ENCODE measurements around the gene GRIK4.

GRIK4 gene

DNA sequence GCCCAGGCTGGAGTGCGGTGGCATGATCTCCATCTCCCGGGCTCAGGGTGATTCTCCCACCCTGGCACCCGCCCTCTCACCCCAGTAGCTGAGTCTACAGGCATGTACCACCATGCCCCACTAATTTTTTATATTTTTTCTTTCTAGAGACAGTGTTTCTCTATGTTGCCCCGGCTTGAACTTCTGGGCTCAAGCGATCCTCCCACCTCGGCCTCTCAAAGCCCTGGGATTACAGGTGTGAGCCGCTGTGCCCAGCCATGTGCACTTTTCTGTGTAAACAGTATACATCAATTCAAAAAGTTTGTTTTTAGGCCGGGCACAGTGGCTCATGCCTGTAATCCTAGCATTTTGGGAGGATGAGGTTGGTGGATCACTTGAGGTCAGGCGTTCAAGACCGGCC is 14.7 kb downstream of the GRIK4 start:
- DNase-seq (ENCODE audit: low read depth): no peak

- DNase-seq (ENCODE audit: low read depth): no peak
These were observed 15.7 kb downstream of the GRIK4 start for GRCh38 chr11:120527111-120527761.

- no peak for DNase-seq (ENCODE audit: low read depth)
These were observed 17.2 kb downstream of the GRIK4 start for GRCh38 chr11:120528749-120529148.

DNA sequence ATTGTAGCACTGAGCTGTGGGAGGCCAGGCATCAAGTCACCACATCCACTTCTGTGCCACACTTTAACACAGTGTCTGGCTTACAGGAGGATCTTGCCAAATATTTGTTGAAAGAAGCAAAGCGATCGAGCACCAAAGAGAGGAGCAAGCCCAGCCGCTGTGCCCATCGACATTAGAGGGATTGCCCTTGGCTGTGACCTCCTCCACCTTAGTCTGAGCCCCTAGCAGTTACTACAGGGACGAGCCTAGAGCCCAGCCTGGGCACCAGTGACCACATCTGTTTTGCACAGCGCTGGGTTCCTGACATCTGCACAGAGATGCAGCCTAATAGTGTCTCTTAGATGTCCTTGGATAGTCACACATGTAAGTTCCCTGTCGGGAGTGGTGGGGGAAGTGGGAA is 17.7 kb downstream of the GRIK4 start:
- DNase-seq (ENCODE audit: low read depth): no peak

- DNase-seq (ENCODE audit: low read depth): no peak
These were observed 18.4 kb downstream of the GRIK4 start for GRCh38 chr11:120529911-120530310.

- DNase-seq (ENCODE audit: low read depth): no peak
These were observed 20.7 kb downstream of the GRIK4 start for GRCh38 chr11:120532082-120532831.

GRCh38 chr11:120532832-120533196 is 21.3 kb downstream of the GRIK4 start:
- no peak for DNase-seq (ENCODE audit: low read depth)

- no peak for DNase-seq (ENCODE audit: low read depth)
These were observed 24.7 kb downstream of the GRIK4 start for GRCh38 chr11:120536091-120536796.

- DNase-seq (ENCODE audit: low read depth): no peak
These were observed 25.2 kb downstream of the GRIK4 start for GRCh38 chr11:120536797-120537169.

GRCh38 chr11:120537996-120538395 is 26.4 kb downstream of the GRIK4 start:
- DNase-seq (ENCODE audit: low read depth): no peak

GRCh38 chr11:120538707-120539106 is 27.2 kb downstream of the GRIK4 start:
- DNase-seq (ENCODE audit: low read depth): no peak

DNA sequence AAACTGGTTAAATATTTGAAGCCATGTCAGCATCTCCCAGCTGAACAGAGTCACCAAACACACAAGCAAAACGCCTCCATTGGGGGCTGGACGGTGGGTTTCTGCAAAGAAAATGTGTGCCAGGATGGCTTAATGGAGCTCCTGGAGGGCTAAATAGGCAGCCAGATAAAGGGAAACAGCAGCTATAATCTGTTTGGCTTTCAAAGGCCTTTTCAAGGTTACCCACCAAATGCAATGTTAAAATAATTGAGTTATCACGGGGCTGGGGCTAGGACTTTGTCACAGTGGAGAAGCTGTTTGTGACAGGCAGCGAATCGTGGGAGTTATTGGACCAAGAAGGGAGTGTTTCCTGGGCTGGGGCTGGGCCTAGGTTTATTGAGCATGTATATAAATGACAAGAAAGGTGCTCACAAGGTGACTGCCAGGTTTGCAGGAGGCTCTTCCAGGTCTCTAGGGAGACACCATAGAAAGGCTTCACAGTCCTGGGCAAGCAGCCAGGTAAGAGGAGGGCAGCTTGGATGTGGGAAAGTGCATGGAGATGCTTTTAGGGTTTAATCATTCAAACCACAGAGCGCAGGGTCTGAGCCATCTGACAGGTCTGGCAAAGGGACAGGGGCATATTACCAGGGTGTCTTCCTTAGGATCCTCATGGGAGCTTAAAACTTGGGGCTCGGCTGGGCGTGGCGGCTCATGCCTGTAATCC is 28.3 kb downstream of the GRIK4 start:
- no peak for DNase-seq (ENCODE audit: low read depth)

GRCh38 chr11:120540744-120541465 is 29.4 kb downstream of the GRIK4 start:
- DNase-seq (ENCODE audit: low read depth): no peak

DNA sequence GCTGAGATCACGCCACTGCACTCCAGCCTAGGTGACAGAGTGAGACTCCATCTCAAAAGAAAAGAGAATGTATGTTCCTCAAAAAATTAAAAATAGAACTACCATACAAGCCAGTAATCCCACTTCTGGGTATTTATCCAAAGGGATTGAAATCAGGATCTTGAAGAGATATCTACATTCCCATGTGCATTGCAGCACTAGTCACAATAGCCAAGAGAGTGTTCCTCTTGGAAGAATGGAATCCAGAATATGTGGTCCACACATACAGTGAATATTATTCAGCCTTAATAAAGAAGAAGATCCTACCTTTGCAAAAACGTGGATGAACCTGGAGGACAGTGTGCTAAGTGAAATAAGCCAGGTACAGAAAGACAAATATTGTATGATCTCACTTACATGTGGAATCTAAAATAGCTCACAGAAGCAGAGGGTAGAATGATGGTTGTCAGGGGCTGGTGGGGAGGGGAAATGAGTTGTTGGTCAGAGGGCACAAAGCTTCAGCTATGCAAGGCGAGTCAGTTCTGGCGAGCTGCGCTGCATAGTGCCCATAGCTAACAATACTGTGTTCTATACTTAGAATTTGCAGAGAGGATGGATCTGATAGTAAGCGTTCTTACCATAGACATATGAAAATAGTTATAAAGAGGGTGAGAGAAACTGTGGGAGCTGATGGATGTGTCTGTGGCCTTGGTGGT is 32.1 kb downstream of the GRIK4 start:
- DNase-seq (ENCODE audit: low read depth): no peak

DNA sequence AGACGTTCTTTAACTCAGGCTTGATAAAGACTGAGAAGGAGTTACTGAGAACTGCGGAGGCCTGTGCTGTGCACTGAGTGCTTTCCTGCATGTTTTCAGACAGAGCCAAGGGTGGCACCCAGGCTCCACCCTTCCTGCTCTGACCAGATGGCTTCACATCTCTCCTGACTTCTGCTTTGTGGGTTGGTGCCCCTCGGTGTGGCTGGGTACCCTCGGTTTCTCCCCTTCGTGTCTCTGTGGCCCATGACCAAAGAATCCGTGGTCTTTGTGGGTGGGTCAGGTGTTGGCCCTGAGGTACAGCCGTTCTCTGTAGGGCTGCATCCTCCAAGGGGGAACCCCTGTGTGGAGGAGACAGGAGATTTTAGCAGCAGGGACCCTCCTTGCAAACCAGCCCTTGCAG is 34.3 kb downstream of the GRIK4 start:
- DNase-seq (ENCODE audit: low read depth): no peak

DNA sequence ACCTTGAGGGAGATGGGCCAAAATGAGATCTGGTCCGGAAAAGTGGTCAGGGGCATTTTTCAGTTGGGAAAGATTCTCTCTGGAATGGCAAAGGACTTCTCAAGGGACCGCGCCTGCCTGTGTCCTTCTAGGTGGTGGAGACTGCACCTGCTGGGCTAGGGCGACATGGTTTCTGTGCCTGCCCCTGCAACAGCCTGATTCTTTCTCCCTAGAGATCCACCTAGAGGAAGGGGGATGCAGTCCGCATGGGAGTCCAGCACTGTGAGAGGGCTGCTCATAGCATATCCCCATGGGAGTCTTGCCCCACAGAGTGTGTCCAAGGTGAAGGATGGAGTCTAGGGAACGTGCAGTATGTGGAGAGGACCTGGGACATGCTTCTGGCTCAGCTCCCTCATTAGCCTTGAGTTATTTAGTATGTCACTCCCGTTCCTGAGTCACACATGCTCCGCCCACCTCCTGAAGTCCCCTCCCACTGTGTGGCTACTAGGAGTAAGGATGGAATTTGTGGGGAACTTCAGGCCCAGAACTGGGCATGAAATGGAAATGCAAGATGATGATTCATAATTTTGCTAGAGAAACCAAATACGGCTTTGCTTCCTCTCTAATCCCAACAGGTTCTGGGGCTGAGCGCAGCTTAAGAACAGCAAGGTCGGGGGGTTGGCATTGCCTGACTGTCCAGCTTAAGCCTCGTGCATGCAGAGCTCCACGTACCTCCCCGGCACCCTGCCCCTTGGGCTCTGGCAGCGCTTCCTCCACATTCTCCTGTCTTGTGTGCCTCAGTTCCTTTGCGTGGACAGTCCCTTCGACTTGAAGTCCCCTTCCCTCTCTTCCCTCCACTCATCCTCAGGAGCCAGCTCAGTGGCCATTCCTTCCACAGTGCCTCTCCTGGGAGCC is 35.0 kb downstream of the GRIK4 start:
- peak; percentile 78 for DNase-seq (ENCODE audit: low read depth)

DNA sequence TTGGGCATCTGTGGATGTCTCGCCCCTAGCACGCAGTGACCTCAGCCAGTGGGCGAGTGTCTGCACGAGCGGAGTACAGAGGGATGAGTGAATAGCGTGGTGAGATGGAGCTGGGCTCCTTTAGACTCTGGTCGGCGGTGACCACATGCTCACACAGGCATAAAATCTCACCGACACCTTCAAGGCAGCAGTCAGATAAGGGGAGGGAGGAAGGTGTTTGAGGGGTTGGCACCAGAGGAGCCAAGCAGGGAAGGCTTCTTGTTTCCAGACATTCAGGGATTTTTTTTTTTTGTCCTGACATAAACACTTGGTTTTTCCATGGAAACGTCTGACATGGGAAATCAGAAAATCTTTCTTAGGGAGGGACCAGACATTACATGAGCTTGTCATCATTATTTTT is 35.8 kb downstream of the GRIK4 start:
- no peak for DNase-seq (ENCODE audit: low read depth)

DNA sequence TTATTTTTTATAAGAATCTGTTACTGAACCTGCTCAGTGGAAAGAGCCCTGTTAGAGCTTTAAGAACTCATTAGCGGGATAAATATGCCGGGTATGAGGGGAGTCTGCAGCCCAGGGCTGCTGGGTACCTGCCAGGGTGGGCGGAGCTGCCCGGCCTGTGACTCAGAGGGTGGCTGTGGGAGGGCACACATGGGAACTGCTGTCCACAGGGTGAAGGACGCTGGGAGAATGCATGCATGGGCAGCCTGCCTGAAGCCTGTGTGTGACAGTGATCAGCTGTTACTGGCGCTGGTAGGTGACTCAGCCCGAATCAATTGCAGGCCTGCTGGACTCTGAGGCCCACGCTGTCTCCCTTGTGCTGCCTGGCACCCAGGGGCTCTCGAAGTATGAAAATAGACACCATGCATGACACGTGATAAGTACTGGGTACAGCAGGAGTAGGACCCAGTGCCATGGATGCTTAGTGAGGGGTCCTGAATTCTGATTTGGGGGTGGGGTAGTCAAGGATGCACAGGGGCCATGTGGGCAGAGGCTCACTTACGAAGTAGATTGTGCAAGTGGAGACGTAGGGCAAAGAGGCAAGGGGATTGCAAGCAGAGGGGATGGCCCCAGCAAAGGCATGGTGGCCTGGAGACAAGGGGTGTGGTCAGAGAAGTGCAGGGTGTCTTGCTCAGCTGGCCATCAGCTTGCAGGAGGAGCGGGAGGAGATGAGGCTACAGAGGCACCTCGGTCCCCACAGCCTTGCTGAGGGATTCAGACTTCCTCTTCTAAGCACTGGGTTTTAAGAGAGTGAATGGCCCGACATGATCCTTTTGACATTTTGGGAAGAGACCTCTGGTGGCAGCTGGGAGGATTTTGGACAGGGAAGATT is 36.5 kb downstream of the GRIK4 start:
- peak; percentile 77 for DNase-seq (ENCODE audit: low read depth)

DNA sequence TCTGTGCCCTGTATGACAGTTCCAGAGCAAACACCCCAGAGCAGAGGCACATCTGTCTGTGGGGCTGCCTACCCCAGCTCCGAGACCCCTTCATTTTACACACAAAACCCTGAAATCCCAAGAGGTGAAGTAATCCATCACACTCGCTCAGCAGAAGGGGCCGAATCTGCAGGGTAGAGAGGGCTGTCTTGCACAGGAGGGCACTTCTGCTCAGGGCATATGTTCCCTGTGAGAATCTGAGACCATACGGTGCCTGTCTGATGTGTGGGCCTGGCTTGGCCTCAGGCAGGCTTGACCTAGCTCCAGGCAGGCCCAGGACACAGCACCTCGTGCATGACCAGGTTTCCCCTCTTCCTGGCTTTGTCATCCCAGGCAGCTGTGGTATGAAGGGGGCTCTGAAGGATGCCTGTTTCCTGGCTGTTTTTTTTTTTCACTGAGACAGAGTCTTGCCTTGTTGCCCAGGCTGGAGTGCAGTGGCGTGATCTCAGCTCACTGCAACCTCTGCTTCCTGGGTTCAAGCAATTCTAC is 37.2 kb downstream of the GRIK4 start:
- no peak for DNase-seq (ENCODE audit: low read depth)
